Fibroblast of mammary gland (primary cell): ENCODE measurements around the gene RPL10.

Experiments used
- DNase-seq: peaks from one replicate; pipeline ENCODE4 v3.0.0-alpha.2; 2010; ENCODE audit warnings: low read depth
- H3K4me3 ChIP-seq: 2 replicates; pipeline ENCODE4 v1.5.1; 2011; ENCODE audit warnings: low read depth, mild to moderate bottlenecking, low read length, moderate library complexity; ENCODE audit not compliant: control insufficient read depth
- TF ChIP-seq, protein P1 (sequence below): conservative IDR thresholded peaks from 2 replicates; pipeline ENCODE4 v1.5.1; 2011; ENCODE audit warnings: low read depth, low read length, inconsistent platforms; ENCODE audit not compliant: control insufficient read depth, insufficient read depth

RPL10 gene

GRCh38 chrX:154432210-154432609 lies 34.0 kb downstream of the RPL10 start:
- TF ChIP-seq, protein P1, sequence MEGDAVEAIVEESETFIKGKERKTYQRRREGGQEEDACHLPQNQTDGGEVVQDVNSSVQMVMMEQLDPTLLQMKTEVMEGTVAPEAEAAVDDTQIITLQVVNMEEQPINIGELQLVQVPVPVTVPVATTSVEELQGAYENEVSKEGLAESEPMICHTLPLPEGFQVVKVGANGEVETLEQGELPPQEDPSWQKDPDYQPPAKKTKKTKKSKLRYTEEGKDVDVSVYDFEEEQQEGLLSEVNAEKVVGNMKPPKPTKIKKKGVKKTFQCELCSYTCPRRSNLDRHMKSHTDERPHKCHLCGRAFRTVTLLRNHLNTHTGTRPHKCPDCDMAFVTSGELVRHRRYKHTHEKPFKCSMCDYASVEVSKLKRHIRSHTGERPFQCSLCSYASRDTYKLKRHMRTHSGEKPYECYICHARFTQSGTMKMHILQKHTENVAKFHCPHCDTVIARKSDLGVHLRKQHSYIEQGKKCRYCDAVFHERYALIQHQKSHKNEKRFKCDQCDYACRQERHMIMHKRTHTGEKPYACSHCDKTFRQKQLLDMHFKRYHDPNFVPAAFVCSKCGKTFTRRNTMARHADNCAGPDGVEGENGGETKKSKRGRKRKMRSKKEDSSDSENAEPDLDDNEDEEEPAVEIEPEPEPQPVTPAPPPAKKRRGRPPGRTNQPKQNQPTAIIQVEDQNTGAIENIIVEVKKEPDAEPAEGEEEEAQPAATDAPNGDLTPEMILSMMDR, result no peak
- no peak for DNase-seq
- no peak overlapping the region for H3K4me3 ChIP-seq

- H3K4me3 ChIP-seq, result no peak overlapping the region
- TF ChIP-seq, protein P1, result no peak
- DNase-seq, result no peak
These were observed 35.4 kb downstream of the RPL10 start for GRCh38 chrX:154433605-154434004.

GRCh38 chrX:154434394-154435168 lies 36.4 kb downstream of the RPL10 start:
- no peak for DNase-seq
- TF ChIP-seq, protein P1, result no peak
- no peak overlapping the region for H3K4me3 ChIP-seq

DNA sequence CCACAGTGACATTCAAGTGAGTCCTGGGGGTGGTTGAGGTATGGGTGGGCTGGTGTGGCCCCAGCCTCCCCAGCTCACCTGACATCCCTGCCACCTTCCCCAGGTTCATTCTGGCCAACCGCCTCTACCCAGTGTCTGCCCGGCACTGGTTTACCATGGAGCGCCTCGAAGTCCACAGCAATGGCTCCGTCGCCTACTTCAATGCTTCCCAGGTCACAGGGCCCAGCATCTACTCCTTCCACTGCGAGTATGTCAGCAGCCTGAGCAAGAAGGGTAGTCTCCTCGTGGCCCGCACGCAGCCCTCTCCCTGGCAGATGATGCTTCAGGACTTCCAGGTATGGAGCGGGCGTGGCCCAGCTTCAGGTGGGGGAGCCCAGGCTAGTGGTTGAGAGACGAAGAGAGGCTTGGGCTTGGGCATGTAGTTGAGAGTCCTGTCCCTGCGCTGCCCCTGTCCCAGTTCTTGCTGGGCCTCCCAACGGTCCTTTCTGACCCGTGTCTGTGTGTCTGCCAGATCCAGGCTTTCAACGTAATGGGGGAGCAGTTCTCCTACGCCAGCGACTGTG lies 37.1 kb downstream of the RPL10 start:
- no peak for DNase-seq
- no peak overlapping the region for H3K4me3 ChIP-seq
- TF ChIP-seq, protein P1, result no peak

DNA sequence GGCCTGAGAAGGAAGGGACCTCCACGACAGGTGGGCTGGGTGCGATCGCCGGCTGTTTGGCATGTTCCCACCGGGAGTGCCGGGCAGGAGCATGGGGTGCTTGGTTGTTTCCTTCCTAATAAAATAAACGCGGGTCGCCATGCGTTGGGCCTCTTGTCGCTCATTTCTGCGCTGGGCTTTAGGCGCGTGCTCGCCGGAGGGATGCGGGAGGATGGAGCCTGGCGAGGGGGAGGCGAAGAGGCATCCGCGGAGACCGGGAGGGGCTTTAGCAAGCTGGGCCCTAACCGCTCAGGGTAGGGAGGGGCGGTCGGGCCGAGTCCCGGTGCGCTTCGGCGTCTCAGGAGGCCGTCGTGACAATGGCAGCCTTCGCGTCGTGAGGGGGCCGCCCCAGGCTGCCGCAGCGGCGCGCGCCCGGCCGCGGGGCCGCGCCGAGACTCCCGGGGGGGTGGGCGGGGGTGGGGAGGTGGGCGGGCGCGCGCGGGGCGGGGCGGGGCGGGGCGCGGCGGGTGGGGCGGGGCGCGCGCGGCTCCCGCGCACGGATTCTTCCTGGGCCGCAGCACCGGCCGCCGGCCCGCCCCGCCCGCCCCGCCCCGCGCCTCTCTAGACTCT lies 38.3 kb downstream of the RPL10 start:
- DNase-seq, result no peak
- TF ChIP-seq, protein P1, result no peak
- H3K4me3 ChIP-seq, result peak overlapping the region; percentile 29

DNA sequence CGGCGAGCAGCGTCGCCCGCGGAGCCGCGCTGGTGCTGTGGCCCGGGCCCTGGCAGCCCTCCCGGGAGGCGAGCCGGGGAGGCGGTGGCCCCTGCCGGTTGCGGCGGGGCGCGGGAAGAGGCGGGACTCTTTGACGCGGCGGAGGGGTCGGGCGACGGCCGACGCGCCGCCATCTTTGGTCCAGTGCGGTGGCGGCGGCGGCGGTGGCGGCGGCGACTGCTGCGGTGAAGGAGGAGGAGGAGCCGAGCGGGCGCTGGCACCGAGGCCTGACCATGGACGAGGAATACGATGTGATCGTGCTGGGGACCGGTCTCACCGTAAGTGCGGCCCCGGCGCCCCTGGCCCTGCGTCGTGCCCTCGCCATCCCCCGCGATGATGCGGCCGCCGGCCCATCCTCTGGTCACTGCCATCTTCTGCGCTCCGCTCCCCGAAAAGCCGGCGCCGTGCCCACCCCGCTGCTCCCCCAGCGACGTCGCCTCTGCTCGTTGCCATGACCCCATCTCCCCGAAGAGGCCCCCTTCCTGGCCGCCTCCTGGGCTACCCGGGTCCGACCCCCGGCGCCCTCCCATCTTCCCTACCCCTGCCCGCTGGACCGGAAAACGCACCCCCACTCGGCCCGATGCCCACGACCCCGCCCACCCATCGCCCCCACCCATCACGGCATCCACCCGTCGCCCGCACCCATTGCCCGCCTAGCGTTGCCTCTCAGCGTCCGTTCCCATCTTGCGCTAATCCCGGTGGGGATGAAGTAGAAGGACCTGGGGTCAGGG lies 39.0 kb downstream of the RPL10 start, which contains the start of gene GDI1:
Gene GDI1, plus strand, starts transcription at position 172 of the 770 bp plus-strand sequence. Its CDS starts 101 bp downstream, at position 273.
- TF ChIP-seq, protein P1, result no peak
- peak within 1 kb of the TSS; percentile 68 for H3K4me3 ChIP-seq

More for the DNA sequence above, 39.0 kb downstream of the RPL10 start, which contains the start of gene GDI1:
- peak; percentile 15 for DNase-seq
